HG03045 (cell line): ENCODE measurements around the gene ADARB1.
"Not testable (repeated sequence)": the region's sequence is repeated elsewhere in the genome, so short reads cannot be mapped to it uniquely, and the experiment has no call there.

Experiments
- ATAC-seq: cut with Tn5 transposase; IDR thresholded peaks from one replicate; pipeline ENCODE4 v1.9.1; 2021; ENCODE audit warnings: mild to moderate bottlenecking, moderate library complexity; ENCODE audit not compliant: unreplicated experiment

ADARB1 gene

GRCh38 chr21:45132841-45133573, 58.6 kb downstream of the ADARB1 start:
- ATAC-seq = no peak

- ATAC-seq = not testable (repeated sequence)
Observed at GRCh38 chr21:45133574-45134278, 59.3 kb downstream of the ADARB1 start.

GRCh38 chr21:45134279-45135076, 60.1 kb downstream of the ADARB1 start:
- ATAC-seq = no peak

GRCh38 chr21:45135122-45135521, 60.7 kb downstream of the ADARB1 start:
- ATAC-seq = no peak

GRCh38 chr21:45135868-45136267, 61.5 kb downstream of the ADARB1 start:
- no peak for ATAC-seq

- ATAC-seq = no peak
Observed at GRCh38 chr21:45136500-45136899, 62.1 kb downstream of the ADARB1 start.

GRCh38 chr21:45136927-45137611, 62.7 kb downstream of the ADARB1 start:
- no peak for ATAC-seq

GRCh38 chr21:45137612-45137937, 63.2 kb downstream of the ADARB1 start:
- no peak for ATAC-seq

DNA sequence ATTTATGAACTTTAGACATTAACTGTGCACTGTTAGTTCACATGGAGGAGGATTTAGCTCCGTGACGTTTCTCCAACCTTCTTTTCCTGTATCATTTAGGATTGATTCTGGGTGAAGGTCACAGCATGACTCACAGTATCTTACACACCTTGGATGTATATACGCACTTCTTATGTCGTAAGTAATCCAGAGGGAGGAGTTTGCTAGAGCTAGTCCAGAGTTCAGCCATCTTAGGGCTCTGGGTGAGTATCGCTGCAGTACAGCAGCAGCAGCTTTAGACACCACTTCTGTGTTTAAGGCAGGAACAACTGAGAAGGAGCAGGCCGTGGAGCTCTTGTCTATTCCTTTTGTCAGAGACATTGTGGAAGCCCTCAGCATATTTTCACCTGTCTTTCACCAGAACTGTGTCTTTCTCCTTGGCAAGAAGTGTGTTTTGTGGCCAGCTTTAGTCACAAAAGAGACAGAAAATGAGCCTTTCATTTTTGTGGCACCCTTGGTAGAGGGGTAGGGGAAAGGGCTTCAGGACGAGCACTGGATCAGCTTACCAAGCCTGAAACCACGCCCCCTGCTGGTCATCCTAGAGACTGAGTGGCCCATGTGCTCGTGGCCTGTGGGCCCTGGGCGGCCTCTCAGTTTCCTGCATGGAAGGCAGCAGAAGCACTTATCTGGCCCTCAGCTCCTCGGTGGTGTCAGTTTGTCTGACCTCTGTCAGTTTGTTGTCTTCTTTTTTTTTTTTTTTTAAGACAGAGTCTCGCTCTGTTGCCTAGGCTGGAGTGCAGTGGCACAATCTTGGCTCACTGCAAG, 64.0 kb downstream of the ADARB1 start:
- ATAC-seq = no peak

DNA sequence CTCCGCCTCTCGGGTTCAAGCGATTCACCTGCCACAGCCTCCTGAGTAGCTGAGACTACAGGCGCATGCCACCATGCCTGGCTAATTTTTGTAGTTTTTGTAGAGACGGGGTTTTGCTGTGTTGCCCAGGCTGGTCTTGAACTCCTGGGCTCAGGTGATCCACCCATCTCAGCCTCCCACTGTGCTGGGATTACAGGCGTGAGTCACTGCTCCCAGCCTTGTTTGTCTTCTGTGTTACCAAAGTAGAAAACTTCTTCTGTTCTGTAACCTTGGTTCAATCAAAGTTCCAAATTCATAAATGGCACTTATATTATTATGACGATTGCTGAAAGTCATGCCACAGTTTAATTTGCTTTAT, 64.6 kb downstream of the ADARB1 start:
- not testable (repeated sequence) for ATAC-seq

DNA sequence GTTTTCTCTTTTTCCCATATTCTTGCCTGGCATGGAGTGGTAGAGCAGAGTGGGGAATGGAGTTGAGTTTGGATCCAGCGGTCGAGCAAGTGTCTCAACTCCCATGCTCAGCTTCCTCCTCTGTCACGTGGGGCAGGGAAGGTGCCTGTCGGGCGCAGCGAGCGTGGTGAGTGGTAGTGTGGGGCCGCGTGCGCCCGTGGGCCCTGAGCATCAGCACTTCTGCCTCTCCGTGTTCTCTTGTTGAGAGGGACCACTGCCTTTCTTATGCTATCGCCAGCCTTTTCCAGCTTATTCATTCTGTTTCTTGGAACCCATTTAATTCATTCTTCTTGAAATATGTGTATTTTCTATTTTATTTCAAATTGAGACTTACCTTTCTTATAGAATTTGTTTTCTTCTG, 65.1 kb downstream of the ADARB1 start:
- no peak for ATAC-seq

DNA sequence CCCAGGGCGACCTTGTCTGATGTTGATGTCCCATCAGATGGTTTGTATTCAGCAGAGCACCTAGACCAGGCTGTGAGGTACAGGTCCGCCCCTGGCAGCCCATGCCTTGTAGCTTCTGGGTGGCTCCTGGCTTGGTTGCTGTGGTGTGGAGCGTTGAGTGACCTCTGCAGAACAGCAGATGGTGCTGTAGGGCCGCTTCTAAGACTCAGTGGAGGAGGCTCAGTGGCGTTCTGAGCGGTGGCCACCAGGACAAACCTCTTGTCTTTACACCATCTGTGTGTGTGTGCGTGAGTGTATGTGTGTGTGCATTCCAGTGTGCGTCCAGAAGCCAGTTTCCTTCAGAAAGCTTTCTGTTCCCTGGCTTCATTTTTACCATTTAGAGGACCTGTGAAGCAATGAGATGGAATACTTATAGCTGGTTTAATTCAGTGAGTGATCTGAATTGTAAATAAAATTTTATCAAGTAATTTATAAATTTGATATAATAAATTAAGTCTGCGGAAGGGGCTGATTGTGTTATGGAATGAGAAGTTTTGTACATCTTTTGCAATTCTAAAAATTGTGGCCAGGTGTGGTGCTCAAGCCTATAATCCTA, 66.1 kb downstream of the ADARB1 start:
- no peak for ATAC-seq

GRCh38 chr21:45140944-45141343, 66.6 kb downstream of the ADARB1 start:
- not testable (repeated sequence) for ATAC-seq

DNA sequence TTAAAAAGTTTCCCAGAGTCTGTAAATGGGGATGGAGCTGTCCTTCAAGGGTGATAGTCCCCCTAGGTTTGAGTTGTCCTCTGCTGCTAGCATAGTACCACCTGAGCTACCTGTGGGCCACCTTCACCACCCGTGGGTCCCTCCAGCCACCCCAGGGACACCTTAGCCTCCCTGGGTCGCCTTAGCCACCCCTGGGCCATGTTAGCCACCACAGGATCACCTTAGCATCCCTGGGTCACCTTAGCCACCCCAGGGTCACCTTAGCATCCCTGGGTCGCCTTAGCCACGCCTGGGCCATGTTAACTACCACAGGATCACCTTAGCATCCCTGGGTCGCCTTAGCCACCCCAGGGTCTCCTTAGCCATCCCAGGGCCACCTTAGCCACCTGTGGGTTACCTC, 67.1 kb downstream of the ADARB1 start:
- no peak for ATAC-seq

DNA sequence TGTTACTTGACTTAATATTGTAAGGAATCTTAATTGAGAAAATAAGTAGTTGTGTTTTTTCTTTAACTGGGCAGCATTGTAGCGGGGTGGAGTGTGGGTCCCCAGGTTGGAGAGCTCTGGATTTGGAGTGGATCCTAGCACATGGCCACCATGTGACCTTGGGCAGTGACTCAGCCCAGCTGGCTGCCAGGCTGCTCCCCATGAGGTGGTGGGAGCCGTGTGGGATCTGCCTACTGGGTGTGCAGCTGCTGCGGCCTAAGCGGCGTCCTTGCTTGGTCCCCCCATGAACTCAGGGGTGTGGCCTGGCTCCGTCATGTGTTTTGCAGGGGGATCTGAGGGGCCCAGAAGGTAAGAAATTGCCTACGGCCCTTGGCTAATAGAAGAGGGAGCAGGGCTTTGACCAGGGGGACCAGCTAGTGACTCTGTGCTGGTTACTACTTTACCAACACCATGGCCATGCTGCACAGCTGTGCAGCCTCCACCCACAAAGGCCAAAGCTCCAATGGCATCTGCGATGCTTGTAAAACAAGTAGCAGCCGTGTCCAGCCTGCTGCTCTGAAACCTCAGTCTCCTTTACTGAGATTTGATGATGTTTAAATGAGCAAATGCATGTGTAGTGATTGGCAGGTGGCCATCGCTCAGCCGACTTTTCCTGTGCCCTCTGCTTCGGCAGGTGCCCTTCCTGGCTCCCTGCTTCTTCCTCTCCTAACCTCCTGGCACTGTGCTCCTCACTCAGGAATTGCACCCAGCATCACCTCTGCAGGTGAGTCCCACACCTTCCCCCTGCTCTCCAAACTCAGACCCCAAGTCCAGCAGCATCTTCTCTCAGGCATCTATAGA, 68.3 kb downstream of the ADARB1 start:
- no peak for ATAC-seq

GRCh38 chr21:45143855-45144254, 69.5 kb downstream of the ADARB1 start:
- no peak for ATAC-seq

GRCh38 chr21:45145146-45145545, 70.8 kb downstream of the ADARB1 start:
- no peak for ATAC-seq

DNA sequence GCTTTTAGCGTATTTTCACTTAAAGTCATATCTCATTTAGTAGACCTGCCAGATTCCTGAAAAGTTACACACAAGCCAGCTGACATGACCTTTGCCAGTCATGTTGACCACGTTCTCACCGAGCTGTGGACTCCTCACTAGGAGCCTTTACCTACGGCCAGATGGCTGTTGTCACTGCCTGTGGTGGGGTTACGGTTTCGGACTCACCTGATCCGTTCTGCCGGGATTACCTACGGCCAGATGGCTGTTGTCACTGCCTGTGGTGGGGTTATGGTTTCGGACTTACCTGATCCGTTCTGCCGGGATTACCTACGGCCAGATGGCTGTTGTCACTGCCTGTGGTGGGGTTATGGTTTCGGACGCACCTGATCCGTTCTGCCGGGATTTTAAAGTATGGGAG, 71.5 kb downstream of the ADARB1 start:
- not testable (repeated sequence) for ATAC-seq

DNA sequence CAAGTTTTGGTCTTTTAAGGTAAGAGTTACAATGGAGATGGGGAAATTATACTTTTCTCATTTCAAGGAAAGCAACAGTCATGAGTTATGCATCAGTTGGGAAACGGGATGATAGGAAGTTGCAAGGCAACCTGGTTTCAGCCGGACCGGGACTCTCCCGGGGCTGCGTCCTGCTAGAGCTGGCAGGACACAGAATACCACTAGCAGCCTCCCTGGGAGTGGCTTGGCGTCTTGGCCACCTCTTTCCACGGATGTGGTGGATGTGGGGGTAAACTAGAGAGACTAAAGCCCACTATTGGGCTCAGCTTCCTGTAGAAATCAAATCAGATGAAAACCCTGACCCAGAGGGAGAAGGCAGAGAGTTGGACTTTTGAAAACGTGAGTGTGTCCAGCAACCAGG, 71.9 kb downstream of the ADARB1 start:
- no peak for ATAC-seq
